ENCODE measurements around the gene SNAPC1.
"Not testable (repeated sequence)": the region's sequence is repeated elsewhere in the genome, so short reads cannot be mapped to it uniquely, and the experiment has no call there.

Gene SNAPC1

GRCh38 chr14:61753631-61754030 is 8.6 kb upstream of the SNAPC1 start:
- Histone ChIP-seq H3K36me3 (ENCODE audit: insufficient read depth, low read length) (no peaks in the 10 kb centered on the region), H3K4me3 (no peak overlapping the region), H3K27ac (no peak overlapping the region), H3K9me3 (ENCODE audit: low read depth, low read length) (no peaks in the 10 kb centered on the region), H3K9ac (ENCODE audit: insufficient read length) (no peak overlapping the region)
- no peak for DNase-seq (ENCODE audit: low read depth, low spot score)
- no peak for TF ChIP-seq EZH2 (IDR thresholded peaks at IDR 0.05)
- TF ChIP-seq POLR2AphosphoS5 (IDR thresholded peaks at IDR 0.05; ENCODE audit: borderline replicate concordance, low read depth, low read length) = no peak
- TF ChIP-seq FOXP2 (optimal IDR thresholded peaks at IDR 0.05; ENCODE audit: control extremely low read depth, extremely low read length, insufficient read depth) = no peak

GRCh38 chr14:61754627-61755381 is 7.4 kb upstream of the SNAPC1 start:
- no peak for DNase-seq (ENCODE audit: low read depth, low spot score)
- TF ChIP-seq POLR2AphosphoS5 (IDR thresholded peaks at IDR 0.05; ENCODE audit: borderline replicate concordance, low read depth, low read length) = no peak
- Histone ChIP-seq H3K4me3 (no peak overlapping the region), H3K27ac (peak overlapping the region; percentile 34; the same call in 1 of the 2 replicates), H3K9me3 (ENCODE audit: low read depth, low read length) (no peaks in the 10 kb centered on the region), H3K9ac (ENCODE audit: insufficient read length) (no peak overlapping the region), H3K36me3 (ENCODE audit: insufficient read depth, low read length) (no peaks in the 10 kb centered on the region)

DNA sequence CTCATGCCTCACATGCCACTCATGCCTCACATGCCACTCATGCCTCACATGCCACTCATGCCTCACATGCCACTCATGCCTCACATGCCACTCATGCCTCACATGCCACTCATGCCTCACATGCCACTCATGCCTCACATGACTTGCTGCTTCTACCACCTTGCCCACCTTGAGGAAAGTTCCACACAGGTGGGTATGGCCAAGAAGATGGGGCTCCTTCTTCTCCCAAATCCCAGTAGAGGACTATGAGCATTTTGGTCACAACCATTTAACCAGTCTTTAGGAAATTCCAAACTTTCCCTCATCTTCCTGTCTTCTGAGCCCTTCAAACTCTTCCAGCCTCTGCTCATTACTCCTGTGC is 6.9 kb upstream of the SNAPC1 start:
- DNase-seq (ENCODE audit: low read depth, low spot score); H3K27ac ChIP-seq: not testable (repeated sequence)

DNA sequence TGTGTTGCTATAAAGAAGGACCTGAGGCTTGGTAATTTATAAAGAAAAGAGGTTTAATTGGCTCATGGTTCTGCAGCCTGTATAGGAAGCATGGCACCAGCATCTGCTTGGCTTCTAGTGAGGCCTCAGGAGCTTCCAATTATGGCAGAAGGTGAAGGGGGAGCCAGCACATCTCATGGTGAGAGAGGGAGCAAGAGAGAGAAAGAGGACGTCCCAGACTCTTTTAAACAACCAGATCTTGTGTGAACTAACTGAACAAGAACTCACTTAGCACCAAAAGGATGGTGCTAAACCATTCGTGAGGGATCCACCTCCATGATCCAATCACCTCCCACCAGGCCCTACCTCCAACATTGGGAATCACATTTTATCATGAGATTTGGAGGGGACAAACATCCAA is 6.1 kb upstream of the SNAPC1 start:
- Histone ChIP-seq H3K36me3 (ENCODE audit: insufficient read depth, low read length) (no peaks in the 10 kb centered on the region), H3K4me3 (no peak overlapping the region), H3K9me3 (ENCODE audit: low read depth, low read length) (no peaks in the 10 kb centered on the region), H3K27ac (no peak overlapping the region), H3K9ac (ENCODE audit: insufficient read length) (no peak overlapping the region)
- DNase-seq (ENCODE audit: low read depth, low spot score) = no peak
- no peak for TF ChIP-seq EZH2 (IDR thresholded peaks at IDR 0.05)
- no peak for TF ChIP-seq FOXP2 (optimal IDR thresholded peaks at IDR 0.05; ENCODE audit: control extremely low read depth, extremely low read length, insufficient read depth)
- TF ChIP-seq POLR2AphosphoS5 (IDR thresholded peaks at IDR 0.05; ENCODE audit: borderline replicate concordance, low read depth, low read length) = no peak

More for the DNA sequence above, 6.9 kb upstream of the SNAPC1 start:
- not testable (repeated sequence) for H3K4me3 ChIP-seq; H3K36me3 ChIP-seq (ENCODE audit: insufficient read depth, low read length); H3K9me3 ChIP-seq (ENCODE audit: low read depth, low read length); H3K9ac ChIP-seq (ENCODE audit: insufficient read length)

GRCh38 chr14:61759878-61760277 is 2.3 kb upstream of the SNAPC1 start:
- Histone ChIP-seq H3K27ac (no peak overlapping the region), H3K36me3 (ENCODE audit: insufficient read depth, low read length) (no peaks in the 10 kb centered on the region), H3K9me3 (ENCODE audit: low read depth, low read length) (no peaks in the 10 kb centered on the region), H3K4me3 (no peak overlapping the region), H3K9ac (ENCODE audit: insufficient read length) (no peak overlapping the region)
- DNase-seq (ENCODE audit: low read depth, low spot score) = no peak
- TF ChIP-seq EZH2 (IDR thresholded peaks at IDR 0.05) (no peak), FOXP2 (optimal IDR thresholded peaks at IDR 0.05; ENCODE audit: control extremely low read depth, extremely low read length, insufficient read depth) (no peak), POLR2AphosphoS5 (IDR thresholded peaks at IDR 0.05; ENCODE audit: borderline replicate concordance, low read depth, low read length) (no peak)

GRCh38 chr14:61761557-61761956 is 663 bp upstream of the SNAPC1 start:
- H3K9me3 ChIP-seq (ENCODE audit: low read depth, low read length) = no peaks in the 10 kb centered on the region
- TF ChIP-seq FOXP2 (optimal IDR thresholded peaks at IDR 0.05; ENCODE audit: control extremely low read depth, extremely low read length, insufficient read depth) = no peak
- H3K36me3 ChIP-seq (ENCODE audit: insufficient read depth, low read length) = 0 out of 2 replicates have a peak, but pooled peaks cover 6% of the 10 kb centered on the region
- DNase-seq (ENCODE audit: low read depth, low spot score) = no peak
- peak overlapping the region; percentile 99 for H3K4me3 ChIP-seq
- peak overlapping the region; percentile 91 for H3K27ac ChIP-seq
- H3K9ac ChIP-seq (ENCODE audit: insufficient read length) = peak overlapping the region; percentile 88

DNA sequence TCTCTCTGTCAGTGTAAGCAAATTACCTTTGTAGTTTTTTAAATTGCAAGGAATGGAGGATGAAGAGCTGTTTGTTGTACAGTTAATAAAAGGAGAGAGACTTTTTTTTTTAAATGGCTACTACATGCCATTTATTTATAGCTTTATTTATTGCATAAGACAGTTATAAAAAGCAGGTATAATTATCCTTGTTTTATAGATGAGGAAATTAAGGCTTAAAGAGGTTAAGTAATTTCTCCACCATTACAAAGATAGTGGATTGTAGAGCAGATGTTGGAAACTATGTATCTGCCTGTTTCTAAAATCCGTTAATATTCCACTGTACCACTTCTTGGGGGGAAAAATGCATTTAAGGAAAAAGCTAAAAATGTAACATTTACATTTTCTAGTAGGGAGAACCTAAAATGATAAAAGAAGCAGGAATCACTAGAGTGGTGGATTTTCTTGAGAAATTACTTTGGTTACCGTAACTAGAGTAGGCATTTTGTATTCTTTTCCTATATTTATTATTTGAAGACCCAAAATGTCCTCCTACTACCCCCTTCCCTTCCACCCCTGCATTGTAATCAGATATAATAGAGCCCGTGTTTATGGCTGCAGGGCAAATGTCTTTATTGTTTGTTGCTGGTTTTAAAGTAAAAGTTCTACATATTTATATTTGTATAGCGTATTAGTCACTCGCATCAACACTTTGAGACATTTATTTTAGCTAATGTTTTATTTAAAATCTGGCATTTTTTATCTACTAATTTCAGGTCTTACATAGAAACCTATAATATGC is 2.3 kb downstream of the SNAPC1 start:
- Histone ChIP-seq H3K9ac (ENCODE audit: insufficient read length) (peak overlapping the region; percentile 87), H3K4me3 (peak overlapping the region; percentile 99)
- TF ChIP-seq EZH2 (IDR thresholded peaks at IDR 0.05) (no peak), FOXP2 (optimal IDR thresholded peaks at IDR 0.05; ENCODE audit: control extremely low read depth, extremely low read length, insufficient read depth) (no peak), POLR2AphosphoS5 (IDR thresholded peaks at IDR 0.05; ENCODE audit: borderline replicate concordance, low read depth, low read length) (no peak)

DNA sequence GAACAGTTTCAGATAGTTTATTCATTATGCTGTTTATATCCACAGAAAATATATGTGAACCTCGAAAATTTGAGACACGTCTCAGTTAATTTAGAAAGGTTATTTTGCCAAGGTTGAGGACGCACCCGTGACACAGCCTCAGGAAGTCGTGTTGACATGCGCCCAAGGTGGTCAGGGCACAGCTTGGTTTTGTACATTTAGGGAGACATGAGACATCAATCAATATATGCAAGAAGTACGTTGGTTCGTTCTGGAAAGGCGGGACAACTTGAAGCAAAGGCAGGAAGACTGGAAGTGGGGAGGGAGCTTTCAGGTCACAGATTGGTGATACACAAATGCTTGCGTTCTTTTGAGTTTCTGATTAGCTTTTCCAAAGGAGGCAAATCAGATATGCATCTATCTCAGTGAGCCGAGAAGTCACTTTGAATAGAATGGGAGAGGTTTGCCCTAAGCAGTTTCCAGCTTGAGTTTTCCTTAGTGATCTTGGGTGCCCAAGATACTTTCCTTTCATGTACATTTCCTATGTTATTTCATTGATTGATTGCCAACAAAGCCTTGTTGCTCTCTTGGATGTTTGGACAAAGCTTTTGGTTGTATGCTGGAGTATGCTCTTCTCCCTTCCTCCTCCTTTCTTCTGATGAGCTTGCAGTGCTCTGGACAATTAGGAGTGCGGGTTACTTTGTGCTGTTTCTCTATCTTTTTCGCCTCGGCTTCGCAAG is 3.2 kb downstream of the SNAPC1 start:
- no peak for TF ChIP-seq POLR2AphosphoS5 (IDR thresholded peaks at IDR 0.05; ENCODE audit: borderline replicate concordance, low read depth, low read length)
- TF ChIP-seq EZH2 (IDR thresholded peaks at IDR 0.05) = no peak
- TF ChIP-seq FOXP2 (optimal IDR thresholded peaks at IDR 0.05; ENCODE audit: control extremely low read depth, extremely low read length, insufficient read depth) = no peak
- Histone ChIP-seq H3K9me3 (ENCODE audit: low read depth, low read length) (no peaks in the 10 kb centered on the region), H3K9ac (ENCODE audit: insufficient read length) (peak overlapping the region; percentile 87), H3K27ac (peak overlapping the region; percentile 40; the same call in 1 of the 2 replicates), H3K4me3 (peak overlapping the region; percentile 99), H3K36me3 (ENCODE audit: insufficient read depth, low read length) (peaks cover 37% of the 10 kb centered on the region)
- no peak for DNase-seq (ENCODE audit: low read depth, low spot score)

More for the DNA sequence above, 2.3 kb downstream of the SNAPC1 start:
- DNase-seq (ENCODE audit: low read depth, low spot score) = no peak
- H3K36me3 ChIP-seq (ENCODE audit: insufficient read depth, low read length) = peaks cover 29% of the 10 kb centered on the region
- H3K9me3 ChIP-seq (ENCODE audit: low read depth, low read length) = no peaks in the 10 kb centered on the region
- H3K27ac ChIP-seq = peak overlapping the region; percentile 40; the same call in 1 of the 2 replicates
